SU-DHL-6 (cell line): ENCODE results near the gene CAMKK1.

Experiments used
- EZH2phosphoT487 ChIP-seq: fragments of 200-600 bp; sonication (generic), shearing (Covaris generic); conservative IDR thresholded peaks from 2 replicates; pipeline ENCODE4 v1.6.1; 2018; ENCODE audit warnings: mild to moderate bottlenecking, antibody characterized with exemption, low read length, moderate library complexity, mixed read lengths
- TF ChIP-seq, protein P1 (sequence below): fragments of 200-600 bp; sonication (generic); IDR thresholded peaks from one replicate; pipeline ENCODE4 v1.5.1; 2017; ENCODE audit warnings: antibody characterized with exemption, mild to moderate bottlenecking, low read length, moderate library complexity; ENCODE audit not compliant: insufficient read depth, poor library complexity, severe bottlenecking

DNA sequence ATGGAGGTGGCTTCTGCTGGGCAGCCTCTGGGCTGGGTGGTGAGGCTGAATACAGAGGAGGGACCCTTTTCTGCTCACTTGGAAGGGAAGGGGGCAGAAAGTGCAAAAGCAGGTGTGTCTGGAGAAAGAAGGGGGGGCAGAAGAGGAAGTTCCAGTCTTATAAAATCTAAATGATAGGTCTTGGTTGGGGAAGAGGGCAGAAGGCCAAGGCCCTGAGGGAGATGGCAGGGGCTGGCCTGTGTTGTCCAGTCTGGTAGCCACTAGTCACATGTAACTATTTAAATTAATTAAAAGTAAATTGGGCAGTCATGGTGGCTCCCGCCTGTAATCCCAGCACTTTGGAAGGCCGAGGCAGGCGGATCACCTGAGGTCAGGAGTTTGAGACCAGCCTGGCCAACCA, 2.5 kb upstream of the CAMKK1 start:
- TF ChIP-seq, protein P1, sequence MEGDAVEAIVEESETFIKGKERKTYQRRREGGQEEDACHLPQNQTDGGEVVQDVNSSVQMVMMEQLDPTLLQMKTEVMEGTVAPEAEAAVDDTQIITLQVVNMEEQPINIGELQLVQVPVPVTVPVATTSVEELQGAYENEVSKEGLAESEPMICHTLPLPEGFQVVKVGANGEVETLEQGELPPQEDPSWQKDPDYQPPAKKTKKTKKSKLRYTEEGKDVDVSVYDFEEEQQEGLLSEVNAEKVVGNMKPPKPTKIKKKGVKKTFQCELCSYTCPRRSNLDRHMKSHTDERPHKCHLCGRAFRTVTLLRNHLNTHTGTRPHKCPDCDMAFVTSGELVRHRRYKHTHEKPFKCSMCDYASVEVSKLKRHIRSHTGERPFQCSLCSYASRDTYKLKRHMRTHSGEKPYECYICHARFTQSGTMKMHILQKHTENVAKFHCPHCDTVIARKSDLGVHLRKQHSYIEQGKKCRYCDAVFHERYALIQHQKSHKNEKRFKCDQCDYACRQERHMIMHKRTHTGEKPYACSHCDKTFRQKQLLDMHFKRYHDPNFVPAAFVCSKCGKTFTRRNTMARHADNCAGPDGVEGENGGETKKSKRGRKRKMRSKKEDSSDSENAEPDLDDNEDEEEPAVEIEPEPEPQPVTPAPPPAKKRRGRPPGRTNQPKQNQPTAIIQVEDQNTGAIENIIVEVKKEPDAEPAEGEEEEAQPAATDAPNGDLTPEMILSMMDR: no peak
- no peak for TF ChIP-seq EZH2phosphoT487
